Umbilical cord (tissue), 2 donors: ENCODE results near the gene LBR. TPM values are rescaled to one million over a fixed set of nuclear protein-coding genes. Genes with fewer than 3 reads are reported as not detected.
"Not testable (repeated sequence)": the region's sequence is repeated elsewhere in the genome, so short reads cannot be mapped to it uniquely, and the experiment has no call there.

ENCODE experiments used
- DNase-seq: peaks from one replicate; pipeline ENCODE4 v3.0.0-alpha.2; 2015; ENCODE audit warnings: low spot score
- total RNA-seq: library from RNA; depleted of rRNA; stranded (reverse); fragments of >200 nt; gene quantifications from one replicate; pipeline ENCODE4 v1.2.3, GENCODE V29; 2014; ENCODE audit warnings: low replicate concordance; ENCODE audit not compliant: insufficient read depth

The LBR gene
- 75.4 TPM for total RNA-seq

- DNase-seq = peak; percentile 42
These were observed at the start of gene LBR for GRCh38 chr1:225427235-225428067. Gene LBR, minus strand, starts transcription at chr1:225428038. Its CDS starts 3,963 bp downstream, at chr1:225424075.

- no peak for DNase-seq
These were observed 49.6 kb upstream of the LBR start for GRCh38 chr1:225477296-225477911.

GRCh38 chr1:225476538-225476988 is 48.7 kb upstream of the LBR start:
- DNase-seq = no peak

- DNase-seq = no peak
These were observed 48.3 kb upstream of the LBR start for GRCh38 chr1:225476100-225476511.

- peak; percentile 60 for DNase-seq
These were observed 47.4 kb upstream of the LBR start for GRCh38 chr1:225474986-225475820.

GRCh38 chr1:225474439-225474985 is 46.7 kb upstream of the LBR start:
- no peak for DNase-seq

- not testable (repeated sequence) for DNase-seq
These were observed 46.0 kb upstream of the LBR start for GRCh38 chr1:225473676-225474438.

- not testable (repeated sequence) for DNase-seq
These were observed 45.4 kb upstream of the LBR start for GRCh38 chr1:225473266-225473665.

GRCh38 chr1:225471453-225472301 is 43.8 kb upstream of the LBR start:
- no peak for DNase-seq

- no peak for DNase-seq
These were observed 43.2 kb upstream of the LBR start for GRCh38 chr1:225471109-225471452.

GRCh38 chr1:225470211-225471108 is 42.6 kb upstream of the LBR start:
- DNase-seq = no peak

GRCh38 chr1:225469051-225469450 is 41.2 kb upstream of the LBR start:
- DNase-seq = no peak

GRCh38 chr1:225468270-225469020 is 40.6 kb upstream of the LBR start:
- DNase-seq = no peak

- peak; percentile 59 for DNase-seq
These were observed 39.6 kb upstream of the LBR start for GRCh38 chr1:225467193-225468020.

GRCh38 chr1:225466848-225467192 is 39.0 kb upstream of the LBR start:
- DNase-seq = no peak

- DNase-seq = no peak
These were observed 38.1 kb upstream of the LBR start for GRCh38 chr1:225465793-225466517.
